A549 (cell line): Measurements from ENCODE around the gene UBE2E2. TPM values are rescaled to one million over a fixed set of nuclear protein-coding genes. Genes with fewer than 3 reads are reported as not detected.

Source experiments
- ATAC-seq, 2 experiments: fragments of 200-7000 bp in 1 of 2; fragments of >200 bp in 1 of 2; cut with Nextera tagmentation in 1 of 2; cut with Tn5 transposase in 1 of 2; 3 replicates each; pipeline versions ENCODE4 v1.8.0 to v1.9.1; 2018 to 2020; ENCODE audit warnings: mild to moderate bottlenecking in 1 of 2, moderate library complexity in 1 of 2
- CTCF ChIA-PET: fragments of 300-600 bp; sonication (Branson Sonifier 250); formaldehyde crosslinking; extraction: SDS; loops from one replicate; lab custom pipeline; 2021; ENCODE audit warnings: antibody characterized with exemption, inconsistent platforms; lab: Yijun Ruan, JAX
- POLR2A ChIA-PET: fragments of 350-600 bp; formaldehyde crosslinking; extraction: SDS; loops from one replicate; lab custom pipeline; 2021; ENCODE audit warnings: antibody characterized with exemption, inconsistent platforms; lab: Yijun Ruan, JAX
- DNase-seq, 2 experiments: peaks; one replicate each; pipeline versions ENCODE4 v3.0.0 to v3.0.0-alpha.2; 2011 to 2016; ENCODE audit warnings: low read depth in 1 of 2, low spot score in 1 of 2
- FAIRE-seq: peaks from 2 replicates; lab custom pipeline; 2011; peaks lifted over from hg19 to GRCh38; lab: Jason Lieb, UNC
- H3K27ac ChIP-seq, 2 experiments: fragments of >200 bp; sonication (Bioruptor Twin); formaldehyde crosslinking; 3 replicates each; pipeline ENCODE4 v1.5.1; 2016 to 2017
- H3K4me1 ChIP-seq: fragments of >200 bp; sonication (Bioruptor Twin); formaldehyde crosslinking; 3 replicates; pipeline ENCODE4 v1.6.1; 2016
- H3K4me2 ChIP-seq: fragments of >200 bp; sonication (Bioruptor Twin); formaldehyde crosslinking; 3 replicates; pipeline ENCODE4 v1.6.1; 2016
- H3K4me3 ChIP-seq: fragments of >200 bp; sonication (Bioruptor Twin); formaldehyde crosslinking; 3 replicates; pipeline ENCODE4 v1.5.1; 2016
- H3K9me3 ChIP-seq: fragments of >200 bp; sonication (Bioruptor Twin); formaldehyde crosslinking; 3 replicates; pipeline ENCODE4 v1.6.1; 2016
- BHLHE40 ChIP-seq: IDR thresholded peaks from 2 replicates; pipeline ENCODE4 v1.6.1; 2012; ENCODE audit warnings: low read depth, low read length, inconsistent platforms
- CBX2 ChIP-seq: fragments of 200-600 bp; sonication (generic); IDR thresholded peaks from 2 replicates; pipeline ENCODE4 v1.6.1; 2016; ENCODE audit warnings: low read depth, mild to moderate bottlenecking, borderline replicate concordance
- CHD2 ChIP-seq: fragments of 150-350 bp; IDR thresholded peaks from 2 replicates; pipeline ENCODE4 v1.6.1; 2014; ENCODE audit warnings: low read length; ENCODE audit not compliant: partially characterized antibody
- EHF ChIP-seq: fragments of 250-450 bp; sonication (Bioruptor Pico); IDR thresholded peaks from 2 replicates; pipeline ENCODE4 v1.5.0; 2020; ENCODE audit warnings: mild to moderate bottlenecking
- ELK1 ChIP-seq: fragments of 150-350 bp; IDR thresholded peaks from 2 replicates; pipeline ENCODE4 v1.6.1; 2014; ENCODE audit warnings: low read depth, mild to moderate bottlenecking, low read length
- ESRRA ChIP-seq: fragments of 150-350 bp; IDR thresholded peaks from 2 replicates; pipeline ENCODE4 v1.6.1; 2014; ENCODE audit warnings: mild to moderate bottlenecking, low read length, borderline replicate concordance
- HDAC2 ChIP-seq: fragments of 200-600 bp; sonication (generic); IDR thresholded peaks from 2 replicates; pipeline ENCODE4 v1.6.1; 2016
- KDM1A ChIP-seq: fragments of 200-600 bp; sonication (generic); IDR thresholded peaks from 2 replicates; pipeline ENCODE4 v1.6.1; 2016; ENCODE audit warnings: low read depth, mild to moderate bottlenecking
- MAFK ChIP-seq: fragments of 450-650 bp; IDR thresholded peaks from 2 replicates; pipeline ENCODE4 v1.6.1; 2014; ENCODE audit not compliant: partially characterized antibody
- MYC ChIP-seq: IDR thresholded peaks from 2 replicates; pipeline ENCODE4 v1.6.1; 2012; ENCODE audit warnings: mild to moderate bottlenecking, inconsistent platforms, low read length, improper control_type of control experiment, borderline replicate concordance
- NPAS2 ChIP-seq: fragments of 250-450 bp; sonication (Bioruptor Pico); IDR thresholded peaks from 2 replicates; pipeline ENCODE4 v1.8.0; 2022; ENCODE audit warnings: mild to moderate bottlenecking, moderate library complexity, borderline replicate concordance
- RAD21 ChIP-seq, 2 experiments: fragments of >200 bp in 1 of 2; sonication (Bioruptor Twin) in 1 of 2; formaldehyde crosslinking in 1 of 2; IDR thresholded peaks in 1 of 2; conservative IDR thresholded peaks in 1 of 2; 2 replicates in 1 of 2; 3 replicates in 1 of 2; pipeline ENCODE4 v1.6.1; 2012 to 2018; ENCODE audit warnings: inconsistent platforms in 1 of 2
- SREBF2 ChIP-seq: fragments of 450-650 bp; IDR thresholded peaks from 2 replicates; pipeline ENCODE4 v1.6.1; 2014; ENCODE audit warnings: mild to moderate bottlenecking, moderate library complexity
- TFCP2L1 ChIP-seq: fragments of 250-450 bp; sonication (Bioruptor Pico); IDR thresholded peaks from 2 replicates; pipeline ENCODE4 v1.5.0; 2021; ENCODE audit warnings: mild to moderate bottlenecking
- ZC3H11A ChIP-seq: fragments of 450-650 bp; IDR thresholded peaks from 2 replicates; pipeline ENCODE4 v1.6.1; 2014; ENCODE audit warnings: antibody characterized with exemption, mild to moderate bottlenecking
- ZFP36 ChIP-seq: fragments of 450-650 bp; IDR thresholded peaks from 2 replicates; pipeline ENCODE4 v1.6.1; 2014; ENCODE audit warnings: borderline replicate concordance; ENCODE audit not compliant: partially characterized antibody
- ZNF302 ChIP-seq: fragments of 250-450 bp; sonication (Bioruptor Pico); IDR thresholded peaks from 2 replicates; pipeline ENCODE4 v1.9.0; 2021; ENCODE audit warnings: inconsistent platforms, mild to moderate bottlenecking, moderate library complexity
- ZSCAN20 ChIP-seq: fragments of 250-450 bp; sonication (Bioruptor Pico); IDR thresholded peaks from 2 replicates; pipeline ENCODE4 v1.8.0; 2022; ENCODE audit warnings: mild to moderate bottlenecking, moderate library complexity
- WGBS: methylation state at CpG from one replicate; pipeline ENCODE4 v1.1.6; 2017; ENCODE audit errors: missing lambda C conversion rate; 5-methylcytosine and 5-hydroxymethylcytosine counted together
- polyA plus RNA-seq, 4 experiments: library from polyadenylated mRNA; depleted of rRNA in 3 of 4; stranded (reverse); fragments of >200 nt; fragmentation: RNase III in 1 of 4; extraction: RNeasy Plus Mini Kit Qiagen cat#74134 plus additional on column Dnase treatment in 1 of 4; gene quantifications; 2 replicates in 3 of 4; 3 replicates in 1 of 4; pipeline ENCODE4 v1.2.3, GENCODE V29; 2011 to 2017

The UBE2E2 gene
- polyA plus RNA-seq, 2 of the 4 experiments (the other 2 are of a cell fraction), result 28.3 to 56.1 TPM

- no peak for FAIRE-seq
- no peak for ATAC-seq
- H3K4me3 ChIP-seq, result no peak overlapping the region
- WGBS, result 100% methylated on average over 1 of the region's 1 CpG
- CTCF ChIA-PET, result no interaction called here
- POLR2A ChIA-PET, result no interaction called here
- H3K4me2 ChIP-seq, result no peak overlapping the region
- no peak for DNase-seq
- no peaks in the 10 kb centered on the region for H3K4me1 ChIP-seq
- peaks cover under 1% of the 10 kb centered on the region; the same call in 1 of the 3 replicates for H3K9me3 ChIP-seq
- TF ChIP-seq MYC (no peak), SREBF2 (no peak), ESRRA (no peak)
- no peak overlapping the region for H3K27ac ChIP-seq
Observed at GRCh38 chr3:23292432-23292831, 89.3 kb downstream of the UBE2E2 start.

- Histone ChIP-seq H3K27ac (no peak overlapping the region), H3K9me3 (no peaks in the 10 kb centered on the region), H3K4me2 (no peak overlapping the region), H3K4me1 (no peaks in the 10 kb centered on the region), H3K4me3 (no peak overlapping the region)
- CTCF ChIA-PET, result no interaction called here
- FAIRE-seq (no peak), ATAC-seq (no peak), DNase-seq (no peak)
- TF ChIP-seq ZSCAN20, result no peak
- TF ChIP-seq KDM1A, result no peak
- no peak for TF ChIP-seq CHD2
- TF ChIP-seq NPAS2, result no peak
- no peak for TF ChIP-seq ZNF302 (CRISPR knock-in tag)
- TF ChIP-seq ZFP36, result no peak
- no peak for TF ChIP-seq MYC
- TF ChIP-seq RAD21 (conservative IDR thresholded peaks at IDR 0.05 in 1 of 2, IDR thresholded peaks at IDR 0.05 in 1 of 2), result no peak
- no peak for TF ChIP-seq ELK1
- no peak for TF ChIP-seq BHLHE40
- TF ChIP-seq ZC3H11A, result no peak
- TF ChIP-seq TFCP2L1, result no peak
- TF ChIP-seq CBX2, result no peak
- POLR2A ChIA-PET, result no interaction called here
Observed at GRCh38 chr3:23294770-23295387, 91.8 kb downstream of the UBE2E2 start.

- TF ChIP-seq CBX2, result no peak
- TF ChIP-seq MAFK, result peak; percentile 77
- FAIRE-seq, result no peak
- CTCF ChIA-PET, result no interaction called here
- Histone ChIP-seq H3K4me1 (peaks cover 14% of the 10 kb centered on the region; the same call in 1 of the 3 replicates), H3K27ac (no peak overlapping the region), H3K9me3 (no peaks in the 10 kb centered on the region), H3K4me2 (no peak overlapping the region), H3K4me3 (no peak overlapping the region)
- 93% methylated on average over 5 of the region's 5 CpGs for whole genome bisulfite sequencing
- POLR2A ChIA-PET, result no interaction called here
- DNase-seq, result no peak
- ATAC-seq, result no peak
Observed at GRCh38 chr3:23301819-23302218, 98.7 kb downstream of the UBE2E2 start.

- Histone ChIP-seq H3K4me1 (peaks cover 14% of the 10 kb centered on the region; the same call in 1 of the 3 replicates), H3K9me3 (no peaks in the 10 kb centered on the region), H3K4me3 (no peak overlapping the region), H3K27ac (no peak overlapping the region), H3K4me2 (no peak overlapping the region)
- 97% methylated on average over 1 of the region's 1 CpG for WGBS
- ATAC-seq, result no peak
- ChIA-PET CTCF (interaction anchor here (1.0 kb wide), 1 partner anchor 29 kb away, joined by 3 read pairs; no protein-coding TSS in a partner anchor), POLR2A (no interaction called here)
- no peak for FAIRE-seq
- DNase-seq, result no peak
- no peak for TF ChIP-seq HDAC2
- no peak for TF ChIP-seq ZNF302 (CRISPR knock-in tag)
- no peak for TF ChIP-seq EHF
- no peak for TF ChIP-seq CBX2
Observed at GRCh38 chr3:23302271-23302670, 99.1 kb downstream of the UBE2E2 start.
